Ammon's horn (tissue), 1 donor: ENCODE measurements around the gene DNAH7.

Experiments
- DNase-seq: peaks from one replicate; pipeline ENCODE4 v3.0.0-alpha.2; 2016; ENCODE audit warnings: low spot score

Gene DNAH7

GRCh38 chr2:196077821-196078220, 9.2 kb upstream of the DNAH7 start:
- DNase-seq = no peak

DNA sequence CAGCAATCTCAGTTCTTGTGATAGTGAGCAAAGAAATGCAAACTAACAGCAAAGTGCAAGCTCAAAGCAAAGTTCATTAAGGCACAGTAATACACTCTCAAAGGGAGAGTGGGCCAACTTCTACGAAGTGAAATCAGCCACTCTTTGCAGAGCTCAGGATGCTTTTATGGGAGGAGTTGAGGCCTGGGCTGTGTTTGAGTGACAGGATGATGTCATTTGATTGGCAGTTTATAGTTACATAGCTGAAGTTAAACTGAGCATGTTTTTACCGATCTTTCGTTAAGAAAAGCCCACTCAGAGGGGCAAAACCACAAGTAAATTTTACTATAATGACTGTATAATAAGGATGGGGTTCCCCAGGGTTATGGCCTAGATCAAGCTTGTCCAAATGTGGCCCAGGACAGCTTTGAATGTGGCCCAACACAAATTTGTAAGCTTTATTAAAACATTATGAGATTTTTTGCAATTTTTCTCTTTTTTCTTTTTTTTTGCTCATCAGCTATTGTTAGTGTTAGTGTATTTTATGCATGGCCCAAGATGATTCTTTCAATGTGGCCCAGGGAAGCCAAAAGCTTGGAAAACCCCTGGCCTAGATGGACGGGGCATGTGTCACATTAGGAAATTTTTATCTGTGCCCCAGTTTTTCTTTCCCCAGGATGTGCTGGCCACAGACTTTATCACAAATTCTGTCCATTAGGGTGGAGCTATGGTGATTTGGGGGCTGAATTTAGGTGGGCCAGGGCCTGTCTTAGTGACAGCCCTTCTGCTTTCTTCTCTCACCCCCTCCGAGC, 8.3 kb upstream of the DNAH7 start:
- DNase-seq = no peak

- no peak for DNase-seq
Observed at GRCh38 chr2:196075196-196075595, 6.6 kb upstream of the DNAH7 start.

GRCh38 chr2:196074631-196075030, 6.0 kb upstream of the DNAH7 start:
- DNase-seq = no peak

- no peak for DNase-seq
Observed at GRCh38 chr2:196073521-196073920, 4.9 kb upstream of the DNAH7 start.

DNA sequence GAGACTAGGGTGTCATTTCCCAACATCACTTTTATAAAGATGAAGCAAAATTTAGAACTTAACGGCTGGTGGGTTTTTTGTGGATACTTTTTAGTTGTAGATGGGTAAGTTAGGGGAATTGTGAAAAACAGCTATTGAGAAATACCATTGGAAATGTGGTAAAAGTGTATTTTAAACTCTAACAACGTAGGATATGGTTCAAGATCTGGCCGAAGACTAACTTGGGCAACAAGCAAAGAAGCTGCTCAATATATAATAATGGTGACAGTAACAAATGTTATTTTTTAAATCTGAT, 1.6 kb downstream of the DNAH7 start:
- DNase-seq = no peak

- DNase-seq = peak; percentile 25
Observed at GRCh38 chr2:196066291-196067087, 2.1 kb downstream of the DNAH7 start.

DNA sequence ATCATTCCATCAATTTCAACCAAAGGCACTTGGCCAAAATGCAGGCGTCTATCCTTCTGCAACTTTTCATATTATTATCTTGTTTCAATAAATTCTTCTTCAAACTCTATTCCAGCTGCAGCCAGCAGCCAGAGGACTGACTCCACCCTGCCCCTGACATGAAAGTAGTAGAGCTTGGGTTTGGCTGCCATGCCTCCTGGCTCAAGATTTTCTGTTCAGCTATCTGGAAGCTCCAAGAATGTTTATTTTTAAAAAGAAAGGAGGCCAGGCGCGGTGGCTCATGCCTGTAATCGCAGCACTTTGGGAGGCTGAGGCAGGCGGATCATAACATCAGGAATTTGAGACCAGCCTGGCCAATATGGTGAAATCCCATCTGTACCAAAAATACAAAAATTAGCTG, 4.9 kb downstream of the DNAH7 start:
- no peak for DNase-seq

DNA sequence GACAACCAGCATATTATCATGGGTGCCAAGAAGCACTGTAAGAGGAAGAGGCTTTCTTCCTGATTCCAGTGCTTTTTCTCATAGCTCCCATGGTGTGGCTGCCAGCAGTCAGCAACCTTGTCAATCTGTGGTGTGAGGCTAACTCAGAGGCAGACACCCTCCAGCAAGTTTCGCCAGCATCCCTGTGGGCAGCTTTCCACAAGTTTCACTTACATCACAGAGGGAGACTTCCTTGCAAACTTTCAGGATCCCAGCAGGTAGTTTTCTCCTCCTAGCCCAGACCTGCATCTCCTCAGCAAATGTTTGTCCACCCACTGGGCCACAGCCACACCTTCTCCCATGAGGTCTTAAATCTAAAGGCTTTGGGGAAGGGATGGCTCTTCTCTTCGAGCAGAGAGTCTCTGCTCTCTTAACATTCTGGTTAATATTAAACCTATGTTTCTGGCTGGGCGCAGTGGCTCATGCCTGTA, 9.1 kb downstream of the DNAH7 start:
- DNase-seq = no peak

GRCh38 chr2:196054631-196055030, 14.0 kb downstream of the DNAH7 start:
- no peak for DNase-seq

DNA sequence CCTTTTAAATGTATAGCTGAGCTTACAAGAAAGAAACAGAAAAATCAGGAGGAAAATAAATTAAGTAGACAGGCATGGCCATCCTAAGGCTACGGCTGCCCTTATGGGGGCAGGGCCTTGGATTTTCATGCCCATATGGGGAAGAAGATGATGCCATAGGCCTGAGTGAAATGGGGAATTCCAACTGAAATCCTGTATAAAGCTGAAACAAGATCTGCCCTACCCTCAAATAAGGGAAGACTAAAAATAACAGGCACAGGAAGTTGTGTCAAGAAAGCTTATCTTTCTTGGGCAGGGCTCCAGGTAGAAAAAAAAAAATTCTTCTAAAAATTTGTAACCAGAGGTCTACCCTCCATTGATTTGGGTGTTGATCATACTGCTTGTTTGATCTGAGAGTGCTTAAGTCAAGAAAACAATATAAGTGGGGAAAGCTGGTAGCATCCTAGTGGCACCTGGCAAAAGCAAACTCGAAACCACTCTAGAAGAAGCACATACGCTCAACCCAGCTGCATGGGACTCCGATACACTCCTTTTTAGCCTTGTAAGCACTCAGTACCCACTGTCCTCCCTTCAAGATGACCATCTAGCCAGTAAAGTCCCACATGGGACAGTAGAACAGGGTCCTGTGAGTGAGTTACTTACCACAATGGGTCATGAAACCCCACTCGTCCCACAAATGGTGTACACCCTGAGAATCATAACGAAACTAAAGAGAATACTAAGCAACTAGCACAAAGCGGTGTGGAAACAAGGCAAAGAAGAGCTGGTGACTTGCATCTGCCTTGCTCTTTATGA, 22.3 kb downstream of the DNAH7 start:
- DNase-seq = no peak

- DNase-seq = no peak
Observed at GRCh38 chr2:196041786-196042185, 26.9 kb downstream of the DNAH7 start.

DNA sequence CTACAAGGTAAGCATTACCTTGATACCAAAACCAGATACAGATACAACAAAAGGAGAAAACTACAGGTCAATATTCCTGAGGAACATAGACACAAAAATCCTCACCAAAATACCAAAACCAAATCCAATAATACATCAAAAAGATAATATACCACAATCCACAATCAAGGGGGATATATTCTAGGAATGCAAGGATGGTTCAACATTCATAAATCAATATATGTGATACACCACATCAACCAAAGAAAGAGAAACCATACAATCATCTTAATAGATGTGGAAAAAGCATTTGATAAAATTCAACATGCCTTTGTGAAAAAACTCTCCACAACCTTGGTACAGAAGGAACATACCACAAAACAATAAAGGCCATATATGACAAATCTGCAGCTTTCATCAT, 28.4 kb downstream of the DNAH7 start:
- DNase-seq = no peak

DNA sequence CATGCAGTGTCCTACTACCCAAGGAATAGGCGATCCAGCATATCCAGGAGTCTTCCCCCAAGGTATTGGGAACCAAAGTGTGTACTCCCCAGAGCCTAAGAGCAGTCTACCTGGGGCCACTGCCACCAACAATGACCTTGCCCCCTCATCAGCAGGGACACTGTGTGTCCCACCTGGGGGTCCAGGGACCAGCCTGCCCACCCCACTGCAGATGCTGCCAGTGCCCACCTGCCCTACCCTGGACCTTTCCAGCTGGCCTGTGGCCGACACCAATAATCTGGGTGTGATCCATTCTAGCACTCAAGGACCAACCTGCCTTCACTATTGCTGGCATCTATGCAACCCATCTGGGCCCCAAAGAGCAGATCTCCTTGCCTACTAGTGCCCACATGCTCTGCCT, 32.2 kb downstream of the DNAH7 start:
- DNase-seq = no peak

- no peak for DNase-seq
Observed at GRCh38 chr2:196018037-196018436, 50.6 kb downstream of the DNAH7 start.

- no peak for DNase-seq
Observed at GRCh38 chr2:196012314-196012713, 56.3 kb downstream of the DNAH7 start.

- DNase-seq = no peak
Observed at GRCh38 chr2:196000551-196000950, 68.1 kb downstream of the DNAH7 start.

DNA sequence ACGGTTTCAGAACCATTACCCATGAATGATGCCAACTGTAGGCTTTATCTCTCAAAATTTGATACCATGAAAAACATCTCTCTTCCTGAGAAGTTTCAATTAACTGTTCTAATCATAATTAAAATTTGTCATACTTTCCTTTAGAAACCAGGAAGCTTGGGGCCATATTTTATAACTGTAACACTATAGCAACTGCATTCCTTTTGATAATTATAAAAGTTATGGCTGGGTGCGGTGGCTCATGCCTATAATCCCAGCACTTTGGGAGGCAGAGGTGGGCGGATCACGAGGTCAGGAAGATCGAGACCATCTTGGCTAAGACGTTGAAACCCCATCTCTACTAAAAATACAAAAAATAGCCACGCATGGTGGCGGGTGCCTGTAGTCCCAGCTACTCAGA, 70.6 kb downstream of the DNAH7 start:
- DNase-seq = no peak

GRCh38 chr2:195995499-195995898, 73.1 kb downstream of the DNAH7 start:
- no peak for DNase-seq

DNA sequence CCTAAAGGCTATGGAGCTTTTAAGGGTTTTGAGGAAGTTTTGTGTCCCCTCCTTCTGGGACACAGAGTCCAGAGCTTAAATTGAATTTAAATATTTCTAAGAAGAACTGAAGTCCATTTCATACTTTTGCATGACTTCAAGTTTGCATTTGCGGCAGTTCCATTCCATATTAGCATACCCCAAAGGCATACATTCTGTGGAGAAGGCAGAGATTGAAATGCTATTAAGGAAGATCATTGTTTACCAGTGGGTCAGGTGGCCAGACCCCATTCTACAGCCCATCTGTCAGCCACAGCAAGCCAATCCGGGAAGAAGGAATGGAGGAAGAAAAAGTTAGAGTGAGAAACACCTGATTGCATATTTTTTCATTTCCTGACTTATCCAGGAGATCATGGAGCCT, 75.0 kb downstream of the DNAH7 start:
- DNase-seq = no peak

DNA sequence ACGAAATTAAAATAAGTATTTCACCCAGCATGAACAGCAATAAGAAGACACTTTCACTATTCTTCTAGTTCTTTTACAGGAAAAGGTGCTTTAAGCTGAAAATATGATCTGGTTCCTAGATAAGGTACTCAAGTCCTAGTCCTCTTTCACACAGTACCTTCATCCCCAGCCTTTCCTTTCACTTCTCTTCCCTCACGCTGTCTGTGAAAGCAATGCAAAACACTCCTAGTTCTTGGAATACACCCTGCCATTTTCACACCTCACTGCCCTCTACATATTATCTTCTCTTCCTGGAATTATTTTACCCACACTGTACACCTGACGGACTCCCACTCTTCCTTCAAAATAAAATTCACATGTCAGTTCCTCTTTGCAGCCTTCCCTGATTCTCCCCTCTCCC, 82.9 kb downstream of the DNAH7 start:
- DNase-seq = no peak

- DNase-seq = no peak
Observed at GRCh38 chr2:195984923-195985726, 83.5 kb downstream of the DNAH7 start.
